Right cardiac atrium (tissue), 5 donors: ENCODE data around the gene STK35. TPM values are rescaled to one million over a fixed set of nuclear protein-coding genes. Genes with fewer than 3 reads are reported as not detected.

Experiments
- polyA plus RNA-seq: library from polyadenylated mRNA; stranded (reverse); fragments of 200-250 nt; gene quantifications from one replicate; pipeline ENCODE4 v1.2.3, GENCODE V29; 2013
- total RNA-seq, 4 donors: library from RNA; stranded (reverse); fragmentation: NEBNext Ultra II Directional; extraction: Animal tissue kit (Norgen Biotek cat#: 25700); gene quantifications; one replicate each; pipeline ENCODE4 v1.2.1, GENCODE V29; 2021
- donor health status: healthy with polysubstance abuse.
- donor health status: DM: no; HTN: yes; CAD: no.
- donor health status: DM: no; HTN: no; CAD: no.
- donor health status: DM: no; HTN: yes; CAD: no; lungs with severe emphysema.
- donor health status: DM: yes; HTN: yes; CAD: no.

STK35 gene
- total and polyA plus RNA-seq, 5 donors: 7.8 to 16.5 (median 11.0) TPM

Other genes with a start within 250 kb of the STK35 start
- gene SIRPA, start 206.4 kb upstream of the STK35 start, total RNA-seq: 10 to 100 TPM; 28.1 to 45.2 (median 34.7) TPM
- 19.5 TPM for gene SIRPA, start 206.4 kb upstream of the STK35 start, polyA plus RNA-seq
- not detected for gene PDYN, start 107.8 kb upstream of the STK35 start, total RNA-seq
- not detected for gene PDYN, start 107.8 kb upstream of the STK35 start, polyA plus RNA-seq
- gene TGM3, start 194.2 kb downstream of the STK35 start, total RNA-seq: not detected
- gene TGM3, start 194.2 kb downstream of the STK35 start, polyA plus RNA-seq: 0.05 TPM